Esophagus squamous epithelium (tissue), 4 donors: ENCODE data around the gene LDB3.

ENCODE experiments used
- POLR2A ChIP-seq, 4 donors: fragments of 450-650 bp; IDR thresholded peaks; one replicate each; pipeline ENCODE4 v1.6.1; 2017; ENCODE audit warnings: antibody characterized with exemption in 4 of 4, mild to moderate bottlenecking in 4 of 4, moderate library complexity in 3 of 4
- TF ChIP-seq, protein P1 (sequence below), 6 experiments: fragments of 450-650 bp in 4 of 6; fragments of 200-600 bp in 2 of 6; sonication (generic) in 2 of 6; IDR thresholded peaks; one replicate each; pipeline ENCODE4 v1.5.1; 2016 to 2019; ENCODE audit warnings: antibody characterized with exemption in 6 of 6, mild to moderate bottlenecking in 4 of 6, moderate library complexity in 4 of 6

DNA sequence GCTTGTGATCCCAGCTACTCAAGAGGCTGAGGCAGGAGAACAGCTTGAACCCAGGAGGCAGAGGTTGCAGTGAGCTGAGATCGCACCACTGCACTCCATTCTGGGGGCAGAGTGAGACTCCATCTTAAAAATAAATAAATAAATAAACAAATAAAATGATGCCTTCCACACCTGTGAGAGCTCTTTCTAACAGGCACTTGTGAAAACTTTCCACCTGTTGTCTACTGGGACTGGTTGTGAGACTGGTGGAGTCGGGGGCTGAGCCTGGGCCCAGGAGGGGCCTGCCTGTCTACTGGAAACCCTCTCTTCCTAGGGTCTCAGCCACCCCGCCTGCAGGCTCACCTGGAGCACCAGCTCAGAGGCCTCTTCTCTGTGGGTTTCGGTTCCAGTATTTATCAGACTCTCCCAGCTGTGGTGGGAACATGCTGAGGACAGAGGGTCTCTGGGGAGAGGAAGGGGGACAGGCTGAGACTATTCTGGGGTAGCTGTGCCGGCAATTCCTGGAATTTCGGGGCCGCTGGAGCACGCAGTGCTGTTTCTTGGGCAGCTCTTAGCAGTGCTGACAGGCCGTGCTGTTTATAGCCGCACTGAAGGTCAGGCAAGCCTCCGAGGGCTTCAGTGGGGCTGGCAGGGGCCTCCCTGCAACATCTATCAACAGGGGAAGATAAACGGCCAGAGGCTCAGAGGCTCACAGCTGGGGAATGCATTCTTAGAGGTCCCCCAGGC lies 3.8 kb downstream of the LDB3 start:
- TF ChIP-seq, protein P1, sequence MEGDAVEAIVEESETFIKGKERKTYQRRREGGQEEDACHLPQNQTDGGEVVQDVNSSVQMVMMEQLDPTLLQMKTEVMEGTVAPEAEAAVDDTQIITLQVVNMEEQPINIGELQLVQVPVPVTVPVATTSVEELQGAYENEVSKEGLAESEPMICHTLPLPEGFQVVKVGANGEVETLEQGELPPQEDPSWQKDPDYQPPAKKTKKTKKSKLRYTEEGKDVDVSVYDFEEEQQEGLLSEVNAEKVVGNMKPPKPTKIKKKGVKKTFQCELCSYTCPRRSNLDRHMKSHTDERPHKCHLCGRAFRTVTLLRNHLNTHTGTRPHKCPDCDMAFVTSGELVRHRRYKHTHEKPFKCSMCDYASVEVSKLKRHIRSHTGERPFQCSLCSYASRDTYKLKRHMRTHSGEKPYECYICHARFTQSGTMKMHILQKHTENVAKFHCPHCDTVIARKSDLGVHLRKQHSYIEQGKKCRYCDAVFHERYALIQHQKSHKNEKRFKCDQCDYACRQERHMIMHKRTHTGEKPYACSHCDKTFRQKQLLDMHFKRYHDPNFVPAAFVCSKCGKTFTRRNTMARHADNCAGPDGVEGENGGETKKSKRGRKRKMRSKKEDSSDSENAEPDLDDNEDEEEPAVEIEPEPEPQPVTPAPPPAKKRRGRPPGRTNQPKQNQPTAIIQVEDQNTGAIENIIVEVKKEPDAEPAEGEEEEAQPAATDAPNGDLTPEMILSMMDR (IDR thresholded peaks at IDR 0.05), result no peak
- no peak for TF ChIP-seq POLR2A (IDR thresholded peaks at IDR 0.05)
